Gastrocnemius medialis (tissue), 4 donors: ENCODE data around the gene SELENOM. TPM values are rescaled to one million over a fixed set of nuclear protein-coding genes. Genes with fewer than 3 reads are reported as not detected.
"Not testable (repeated sequence)": the region's sequence is repeated elsewhere in the genome, so short reads cannot be mapped to it uniquely, and the experiment has no call there.

Source experiments
- ATAC-seq, 2 donors: fragments of 150-250 bp; one replicate each; pipeline ENCODE4 v1.9.1; 2016
- DNase-seq, 2 donors: peaks; one replicate each; pipeline ENCODE4 v3.0.0-alpha.2; 2019
- H3K27ac ChIP-seq, 4 donors: fragments of 200-600 bp; sonication (generic); 1 replicate in 1 of 4; 2 replicates in 3 of 4; pipeline ENCODE4 v1.5.1; 2016 to 2018; ENCODE audit warnings: mild to moderate bottlenecking in 2 of 4, moderate library complexity in 1 of 4
- H3K27me3 ChIP-seq, 3 donors: fragments of 200-600 bp; sonication (generic) in 2 of 3; 1 replicate in 1 of 3; 2 replicates in 2 of 3; pipeline versions ENCODE4 v1.5.1 to v1.6.0; 2016 to 2019; ENCODE audit warnings: mild to moderate bottlenecking in 1 of 3, moderate library complexity in 1 of 3
- H3K36me3 ChIP-seq, 2 donors: fragments of 200-600 bp; sonication (generic) in 1 of 2; one replicate each; pipeline ENCODE4 v1.5.1; 2017 to 2018
- H3K4me1 ChIP-seq, 2 donors: fragments of 200-600 bp; sonication (generic) in 1 of 2; one replicate each; pipeline ENCODE4 v1.5.1; 2016 to 2017; ENCODE audit warnings: mild to moderate bottlenecking in 2 of 2
- H3K4me3 ChIP-seq, 4 donors: fragments of 200-600 bp; sonication (generic) in 3 of 4; 1 replicate in 1 of 4; 2 replicates in 3 of 4; pipeline ENCODE4 v1.5.1; 2016 to 2019; ENCODE audit warnings: mild to moderate bottlenecking in 2 of 4
- H3K9me3 ChIP-seq, 3 donors: fragments of 200-600 bp; sonication (generic) in 2 of 3; 1 replicate in 1 of 3; 2 replicates in 2 of 3; pipeline ENCODE4 v1.5.1; 2016 to 2019
- CTCF ChIP-seq, 5 experiments: fragments of 450-650 bp in 3 of 5; fragments of 200-600 bp in 2 of 5; sonication (generic) in 2 of 5; IDR thresholded peaks in 4 of 5; conservative IDR thresholded peaks in 1 of 5; 1 replicate in 4 of 5; 2 replicates in 1 of 5; pipeline ENCODE4 v1.5.1; 2016 to 2019; ENCODE audit warnings: antibody characterized with exemption in 5 of 5, mild to moderate bottlenecking in 3 of 5, moderate library complexity in 3 of 5
- POLR2A ChIP-seq, 2 donors: fragments of 450-650 bp; IDR thresholded peaks; one replicate each; pipeline ENCODE4 v1.6.1; 2017; ENCODE audit warnings: antibody characterized with exemption in 2 of 2, mild to moderate bottlenecking in 2 of 2, moderate library complexity in 2 of 2
- in situ Hi-C, 4 donors: fragments of 200-750 bp; cut with MboI; loops; one replicate each; pipeline versions ENCODE4 v1.15.0 to v1.8.0; 2017; ENCODE audit warnings: low sequenced_read_pairs in 4 of 4
- intact Hi-C: fragments of 100-400 bp; cut with DNase I; formaldehyde crosslinking; loops from one replicate; pipeline ENCODE4 v1.15.1; 2023; ENCODE audit warnings: low total_unique reads
- total RNA-seq, 4 donors: library from RNA; depleted of rRNA; stranded (reverse); fragments of >200 nt; gene quantifications; one replicate each; pipeline versions ENCODE4 v1.1.0 to v1.2.3, GENCODE V29; 2016

SELENOM gene
- total RNA-seq, 4 donors from 2014 or later: 144 to 184 (median 157) TPM

- H3K4me3 ChIP-seq, H3K9me3 ChIP-seq, H3K4me1 ChIP-seq, H3K27me3 ChIP-seq, H3K36me3 ChIP-seq, H3K27ac ChIP-seq, ATAC-seq, DNase-seq, intact Hi-C loops: not testable (repeated sequence)
- in situ Hi-C loops: loop anchor here in 1 of 4 donors (10.0 kb wide), 1 partner anchor 65 kb away; no protein-coding TSS in a partner anchor
Observed at GRCh38 chr22:31069691-31070314, 37.6 kb downstream of the SELENOM start.

- Histone ChIP-seq H3K4me1 (no peaks in the 10 kb centered on the region), H3K4me3 (no peak overlapping the region), H3K36me3 (no peaks in the 10 kb centered on the region), H3K9me3 (no peaks in the 10 kb centered on the region), H3K27ac (no peak overlapping the region), H3K27me3 (no peaks in the 10 kb centered on the region)
- intact Hi-C loops (no loop called here), in situ Hi-C loops (loop anchor here in 1 of 4 donors (10.0 kb wide), 1 partner anchor 64 kb away; no protein-coding TSS in a partner anchor)
- TF ChIP-seq POLR2A (IDR thresholded peaks at IDR 0.05) (no peak), CTCF (IDR thresholded peaks at IDR 0.05 in 4 of 5, conservative IDR thresholded peaks at IDR 0.05 in 1 of 5) (no peak)
- DNase-seq (no peak), ATAC-seq (no peak)
Observed at GRCh38 chr22:31068970-31069369, 38.4 kb downstream of the SELENOM start.

- DNase-seq: no peak
- H3K27ac ChIP-seq: no peak overlapping the region
- H3K27me3 ChIP-seq: no peaks in the 10 kb centered on the region
- H3K4me1 ChIP-seq: no peaks in the 10 kb centered on the region
- no peaks in the 10 kb centered on the region for H3K36me3 ChIP-seq
- no peak for TF ChIP-seq CTCF (IDR thresholded peaks at IDR 0.05 in 4 of 5, conservative IDR thresholded peaks at IDR 0.05 in 1 of 5)
- TF ChIP-seq POLR2A (IDR thresholded peaks at IDR 0.05): no peak
- in situ Hi-C loops (loop anchor here in 1 of 4 donors (10.0 kb wide), 1 partner anchor 60 kb away; no protein-coding TSS in a partner anchor), intact Hi-C loops (no loop called here)
- H3K9me3 ChIP-seq: no peaks in the 10 kb centered on the region
- no peak overlapping the region for H3K4me3 ChIP-seq
- ATAC-seq: no peak
Observed at GRCh38 chr22:31064369-31064768, 43.0 kb downstream of the SELENOM start.

GRCh38 chr22:31062566-31063230, 44.7 kb downstream of the SELENOM start:
- H3K36me3 ChIP-seq: no peaks in the 10 kb centered on the region
- no peak overlapping the region for H3K27ac ChIP-seq
- in situ Hi-C loops (loop anchor here in 1 of 4 donors (10.0 kb wide), 1 partner anchor 58 kb away; no protein-coding TSS in a partner anchor), intact Hi-C loops (no loop called here)
- DNase-seq (no peak), ATAC-seq (no peak)
- no peaks in the 10 kb centered on the region for H3K27me3 ChIP-seq
- no peak for TF ChIP-seq CTCF (IDR thresholded peaks at IDR 0.05 in 4 of 5, conservative IDR thresholded peaks at IDR 0.05 in 1 of 5)
- no peak for TF ChIP-seq POLR2A (IDR thresholded peaks at IDR 0.05)
- no peak overlapping the region for H3K4me3 ChIP-seq
- no peaks in the 10 kb centered on the region for H3K9me3 ChIP-seq
- H3K4me1 ChIP-seq: no peaks in the 10 kb centered on the region

GRCh38 chr22:31059663-31060062, 47.7 kb downstream of the SELENOM start:
- H3K27ac ChIP-seq, ATAC-seq, H3K4me1 ChIP-seq, H3K36me3 ChIP-seq, intact Hi-C loops, DNase-seq, H3K4me3 ChIP-seq, H3K27me3 ChIP-seq, H3K9me3 ChIP-seq: not testable (repeated sequence)
- in situ Hi-C loops: loop anchor here in 1 of 4 donors (10.0 kb wide), 1 partner anchor 55 kb away; no protein-coding TSS in a partner anchor
